Activated T-cell treated with anti-CD3 and anti-CD28 coated beads, Interleukin-2, amount 50 U/mL, for 72 hours (primary cell): ENCODE data around the gene SOCS3. TPM values are rescaled to one million over a fixed set of nuclear protein-coding genes. Genes with fewer than 3 reads are reported as not detected.

ENCODE experiments used
- ATAC-seq, 2 donors: fragments of 150-1000 bp; cut with Tn5 transposase; replicated peaks in 1 of 2; 2 replicates each; pipeline ENCODE4 v1.10.0; 2021; ENCODE audit warnings: moderate library complexity in 2 of 2, mild to moderate bottlenecking in 1 of 2
- DNase-seq, 2 donors: peaks; one replicate each; pipeline ENCODE4 v3.0.0; 2021 to 2022; ENCODE audit warnings: mixed read lengths in 1 of 2
- H3K27ac Mint-ChIP-seq: one replicate; pipeline ENCODE4 v1.8.0; 2022; ENCODE audit warnings: mild to moderate bottlenecking, moderate library complexity, mixed read lengths
- H3K27me3 Mint-ChIP-seq: one replicate; pipeline ENCODE4 v1.8.0; 2022; ENCODE audit warnings: low read depth, mixed read lengths
- H3K36me3 Mint-ChIP-seq, 2 donors: one replicate each; pipeline ENCODE4 v1.8.0; 2022; ENCODE audit warnings: mixed read lengths in 2 of 2, mild to moderate bottlenecking in 1 of 2; ENCODE audit not compliant: insufficient read depth in 2 of 2
- H3K4me1 Mint-ChIP-seq: one replicate; pipeline ENCODE4 v1.8.0; 2022; ENCODE audit warnings: low read depth, mixed read lengths
- H3K4me3 Mint-ChIP-seq, 2 donors: one replicate each; pipeline ENCODE4 v1.8.0; 2022; ENCODE audit warnings: mild to moderate bottlenecking in 2 of 2, mixed read lengths in 2 of 2, moderate library complexity in 2 of 2
- H3K9me3 Mint-ChIP-seq, 2 donors: one replicate each; pipeline ENCODE4 v1.8.0; 2022; ENCODE audit warnings: mixed read lengths in 2 of 2
- total RNA-seq, 2 donors: library from RNA; stranded (reverse); gene quantifications; one replicate each; pipeline ENCODE4 v1.2.3, GENCODE V29; 2022

The SOCS3 gene, protein sequence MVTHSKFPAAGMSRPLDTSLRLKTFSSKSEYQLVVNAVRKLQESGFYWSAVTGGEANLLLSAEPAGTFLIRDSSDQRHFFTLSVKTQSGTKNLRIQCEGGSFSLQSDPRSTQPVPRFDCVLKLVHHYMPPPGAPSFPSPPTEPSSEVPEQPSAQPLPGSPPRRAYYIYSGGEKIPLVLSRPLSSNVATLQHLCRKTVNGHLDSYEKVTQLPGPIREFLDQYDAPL
- 100 to 1,000 TPM; 164 to 212 TPM for total RNA-seq

DNA sequence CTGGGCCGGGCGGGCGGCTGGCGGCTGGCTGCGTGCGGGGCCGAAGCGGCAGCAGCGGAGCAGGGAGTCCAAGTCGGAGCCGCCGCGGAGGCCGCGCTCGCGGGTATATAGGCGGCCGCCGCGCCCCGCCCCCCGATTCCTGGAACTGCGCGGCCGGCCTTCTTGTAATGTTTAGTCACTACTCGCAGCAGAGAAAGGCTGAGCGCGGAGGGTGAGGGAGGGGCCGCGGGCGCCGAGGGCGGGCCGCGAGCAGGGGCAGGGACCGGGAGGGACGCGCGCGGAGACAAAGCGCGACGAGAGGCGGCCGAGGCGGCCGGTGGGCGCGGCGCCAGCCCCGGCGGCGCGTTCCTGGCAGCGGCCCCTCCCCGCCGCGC is at the start of gene SOCS3:
TSS of gene SOCS3 (minus strand) at position 81 of the 374 bp plus-strand sequence. CDS start 982 bp downstream, outside the sequence.
- peaks cover 5% of the 10 kb centered on the region for H3K27me3 Mint-ChIP-seq
- DNase-seq (peak; percentile 98 to 99), ATAC-seq (peak; percentile 69 to 70)
- peak within 1 kb of the TSS; percentile 92 for H3K27ac Mint-ChIP-seq
- H3K9me3 Mint-ChIP-seq: no peaks in the 10 kb centered on the region
- peak within 1 kb of the TSS; percentile 86 to 96 for H3K4me3 Mint-ChIP-seq
- peaks cover 49% of the 10 kb centered on the region for H3K4me1 Mint-ChIP-seq
- H3K36me3 Mint-ChIP-seq: peaks cover 15 to 19% of the 10 kb centered on the region in 2 donors

GRCh38 chr17:78409191-78409928 is 49.5 kb upstream of the SOCS3 start:
- DNase-seq: no peak

GRCh38 chr17:78408476-78409050 is 48.7 kb upstream of the SOCS3 start:
- Mint-ChIP-seq H3K27ac (peak overlapping the region; percentile 66), H3K4me1 (peaks cover 45% of the 10 kb centered on the region), H3K9me3 (no peaks in the 10 kb centered on the region), H3K4me3 (no peak overlapping the region), H3K36me3 (peaks cover 10 to 23% of the 10 kb centered on the region in 2 donors), H3K27me3 (no peaks in the 10 kb centered on the region)
- DNase-seq (no peak), ATAC-seq (no peak)

More at GRCh38 chr17:78409191-78409928, 49.5 kb upstream of the SOCS3 start:
- H3K4me1 Mint-ChIP-seq: peaks cover 53% of the 10 kb centered on the region
- H3K27me3 Mint-ChIP-seq: no peaks in the 10 kb centered on the region
- no peaks in the 10 kb centered on the region for H3K9me3 Mint-ChIP-seq
- peaks cover 8 to 20% of the 10 kb centered on the region in 2 donors for H3K36me3 Mint-ChIP-seq
- H3K4me3 Mint-ChIP-seq: no peak overlapping the region
- peak overlapping the region; percentile 66 for H3K27ac Mint-ChIP-seq
- no peak for ATAC-seq

DNA sequence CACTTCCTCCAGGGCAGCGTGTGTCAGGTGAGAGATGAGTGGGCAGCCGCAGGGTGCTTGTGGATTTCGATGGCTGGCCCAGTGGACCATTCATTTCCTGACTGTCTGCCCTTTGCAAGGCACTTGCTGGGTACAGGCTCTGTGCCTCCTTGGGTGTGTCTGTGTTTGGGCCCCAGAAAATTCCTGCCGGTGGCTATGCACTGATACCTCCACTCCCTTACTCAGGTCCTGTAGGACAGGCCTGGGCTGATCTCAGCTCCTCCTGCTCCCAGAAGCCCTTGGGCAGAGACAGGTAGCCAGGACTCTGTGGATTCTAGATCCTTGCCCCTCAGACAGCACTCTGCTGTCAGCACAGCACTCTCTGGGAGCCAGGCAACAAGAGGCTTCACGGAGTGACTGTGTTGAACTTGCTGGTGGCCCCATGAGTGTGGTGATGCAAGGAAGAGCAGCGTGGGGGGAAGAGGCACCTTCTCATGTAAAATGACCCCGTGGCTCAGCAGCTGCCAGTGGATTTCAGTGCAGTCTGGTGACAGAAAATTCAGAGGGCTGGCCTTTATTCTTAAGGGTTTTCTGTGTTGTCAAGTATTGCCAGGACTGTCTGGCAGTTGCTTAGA is 47.6 kb upstream of the SOCS3 start:
- H3K27me3 Mint-ChIP-seq: no peaks in the 10 kb centered on the region
- H3K36me3 Mint-ChIP-seq: peaks cover 13 to 31% of the 10 kb centered on the region in 2 donors
- ATAC-seq (no peak), DNase-seq (no peak)
- peaks cover 35% of the 10 kb centered on the region for H3K4me1 Mint-ChIP-seq
- H3K27ac Mint-ChIP-seq: peak overlapping the region; percentile 75
- H3K4me3 Mint-ChIP-seq: no peak overlapping the region
- H3K9me3 Mint-ChIP-seq: no peaks in the 10 kb centered on the region

DNA sequence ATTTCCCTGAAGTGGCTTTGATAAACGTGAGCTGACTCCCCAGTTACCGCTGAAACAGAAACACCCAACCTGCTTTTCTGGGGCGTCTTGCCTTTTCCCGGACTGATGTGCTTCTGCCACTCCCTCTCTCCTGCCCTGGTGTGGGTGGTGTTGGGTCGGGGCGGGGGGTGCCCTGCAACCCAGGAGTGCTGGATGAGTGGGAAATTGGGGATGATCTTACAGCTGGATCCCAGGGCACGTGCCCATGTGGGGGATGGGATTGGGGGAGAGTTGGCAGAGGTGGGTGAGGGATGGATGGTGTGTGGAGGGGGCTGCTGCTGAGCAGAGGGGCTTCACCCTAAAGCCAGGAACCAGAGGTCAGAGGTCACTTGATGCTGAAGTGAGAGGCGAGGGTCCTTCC is 47.0 kb upstream of the SOCS3 start:
- DNase-seq (no peak), ATAC-seq (no peak)
- Mint-ChIP-seq H3K27ac (peak overlapping the region; percentile 75), H3K27me3 (no peaks in the 10 kb centered on the region), H3K9me3 (no peaks in the 10 kb centered on the region), H3K36me3 (peaks cover 15 to 31% of the 10 kb centered on the region in 2 donors), H3K4me3 (no peak overlapping the region), H3K4me1 (peaks cover 29% of the 10 kb centered on the region)

- Mint-ChIP-seq H3K9me3 (no peaks in the 10 kb centered on the region), H3K4me1 (peaks cover 24% of the 10 kb centered on the region), H3K27ac (peak overlapping the region; percentile 75), H3K27me3 (no peaks in the 10 kb centered on the region), H3K36me3 (peaks cover 15 to 31% of the 10 kb centered on the region in 2 donors), H3K4me3 (no peak overlapping the region)
- DNase-seq: no peak
- no peak for ATAC-seq
These were observed 46.5 kb upstream of the SOCS3 start for GRCh38 chr17:78406396-78406795.

GRCh38 chr17:78403822-78404221 is 43.9 kb upstream of the SOCS3 start:
- ATAC-seq (no peak), DNase-seq (no peak)
- H3K36me3 Mint-ChIP-seq: peaks cover 15 to 32% of the 10 kb centered on the region in 2 donors
- H3K27ac Mint-ChIP-seq: no peak overlapping the region
- peaks cover 8% of the 10 kb centered on the region for H3K4me1 Mint-ChIP-seq
- H3K9me3 Mint-ChIP-seq: no peaks in the 10 kb centered on the region
- H3K4me3 Mint-ChIP-seq: no peak overlapping the region
- H3K27me3 Mint-ChIP-seq: no peaks in the 10 kb centered on the region

- Mint-ChIP-seq H3K4me1 (no peaks in the 10 kb centered on the region), H3K36me3 (peaks cover 19 to 36% of the 10 kb centered on the region in 2 donors), H3K9me3 (no peaks in the 10 kb centered on the region), H3K4me3 (no peak overlapping the region), H3K27ac (peak overlapping the region; percentile 20), H3K27me3 (no peaks in the 10 kb centered on the region)
- ATAC-seq: no peak
- DNase-seq: no peak
These were observed 42.0 kb upstream of the SOCS3 start for GRCh38 chr17:78401891-78402290.

- no peaks in the 10 kb centered on the region for H3K9me3 Mint-ChIP-seq
- no peaks in the 10 kb centered on the region for H3K4me1 Mint-ChIP-seq
- ATAC-seq (no peak), DNase-seq (no peak)
- H3K27me3 Mint-ChIP-seq: no peaks in the 10 kb centered on the region
- no peak overlapping the region for H3K27ac Mint-ChIP-seq
- H3K36me3 Mint-ChIP-seq: peaks cover 19 to 37% of the 10 kb centered on the region in 2 donors
- H3K4me3 Mint-ChIP-seq: no peak overlapping the region
These were observed 41.4 kb upstream of the SOCS3 start for GRCh38 chr17:78401246-78401645.

- no peak overlapping the region for H3K27ac Mint-ChIP-seq
- no peaks in the 10 kb centered on the region for H3K9me3 Mint-ChIP-seq
- no peaks in the 10 kb centered on the region for H3K27me3 Mint-ChIP-seq
- H3K36me3 Mint-ChIP-seq: peaks cover 19 to 38% of the 10 kb centered on the region in 2 donors
- H3K4me1 Mint-ChIP-seq: no peaks in the 10 kb centered on the region
- ATAC-seq: no peak
- no peak overlapping the region for H3K4me3 Mint-ChIP-seq
- DNase-seq: no peak
These were observed 40.8 kb upstream of the SOCS3 start for GRCh38 chr17:78400581-78401240.

DNA sequence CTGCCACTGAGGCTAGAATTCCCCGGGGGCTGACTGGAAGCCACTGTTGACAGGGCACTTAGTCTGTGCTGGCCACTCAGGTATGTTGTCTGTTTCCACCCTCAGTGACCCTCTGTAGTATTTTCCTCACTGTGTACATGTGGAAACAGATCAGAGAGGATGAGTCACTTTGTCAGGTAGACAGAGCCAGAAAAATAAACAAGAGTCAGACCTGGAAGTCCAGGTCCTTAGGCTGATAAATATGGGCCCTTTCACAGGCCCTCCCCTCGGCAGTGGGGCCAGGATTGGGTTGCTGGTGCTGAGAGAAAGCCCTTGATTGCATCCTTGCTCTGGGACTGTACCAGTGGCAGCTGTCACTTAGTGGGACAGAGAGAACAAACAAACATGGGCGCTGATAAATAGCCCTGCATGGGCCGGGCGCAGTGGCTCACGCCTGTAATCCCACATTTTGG is 39.8 kb upstream of the SOCS3 start:
- Mint-ChIP-seq H3K27me3 (no peaks in the 10 kb centered on the region), H3K36me3 (peaks cover 22 to 31% of the 10 kb centered on the region in 2 donors), H3K9me3 (no peaks in the 10 kb centered on the region), H3K4me1 (no peaks in the 10 kb centered on the region), H3K27ac (no peak overlapping the region), H3K4me3 (no peak overlapping the region)
- no peak for DNase-seq
- ATAC-seq: no peak

DNA sequence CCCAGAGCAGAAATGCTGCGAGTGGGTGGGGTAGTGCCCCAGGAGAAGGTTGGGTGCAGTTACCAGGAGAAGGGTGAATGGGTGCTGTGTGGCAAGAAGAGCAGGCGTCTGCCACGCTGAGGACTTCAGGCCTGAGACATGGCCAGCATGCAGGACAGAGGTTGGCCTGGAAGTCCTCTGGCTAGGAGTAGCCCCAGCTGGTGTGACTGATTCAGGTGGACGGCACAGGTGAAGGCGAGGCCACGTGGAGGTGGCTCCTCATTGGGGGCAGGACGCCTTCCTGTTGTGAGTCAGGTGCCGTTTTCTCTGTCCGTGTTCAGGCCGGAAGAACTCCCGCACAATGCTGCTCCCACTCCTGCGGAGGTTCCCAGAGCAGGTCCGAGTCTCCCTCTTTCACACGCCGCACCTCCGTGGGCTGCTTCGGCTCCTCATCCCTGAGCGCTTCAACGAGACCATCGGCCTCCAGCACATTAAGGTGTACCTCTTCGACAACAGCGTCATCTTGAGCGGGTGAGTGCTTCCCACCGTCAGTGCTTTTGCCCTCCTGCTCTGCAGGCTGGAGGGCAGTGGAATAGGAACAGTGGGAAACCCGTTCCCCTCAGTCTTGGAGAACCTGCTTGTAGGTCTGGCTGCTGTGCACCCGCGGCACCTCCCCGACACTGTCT is 39.3 kb upstream of the SOCS3 start:
- H3K4me1 Mint-ChIP-seq: no peaks in the 10 kb centered on the region
- H3K27me3 Mint-ChIP-seq: no peaks in the 10 kb centered on the region
- DNase-seq (no peak), ATAC-seq (no peak)
- no peak overlapping the region for H3K4me3 Mint-ChIP-seq
- no peak overlapping the region for H3K27ac Mint-ChIP-seq
- peaks cover 19 to 34% of the 10 kb centered on the region in 2 donors for H3K36me3 Mint-ChIP-seq
- H3K9me3 Mint-ChIP-seq: no peaks in the 10 kb centered on the region
